ENCODE measurements around the gene MTHFR.

Gene MTHFR

GRCh38 chr1:11780380-11781147 lies 25.2 kb downstream of the MTHFR start:
- DNase-seq, result no peak

GRCh38 chr1:11779715-11780379 lies 25.9 kb downstream of the MTHFR start:
- DNase-seq, result no peak

- DNase-seq, result no peak
These were observed 26.7 kb downstream of the MTHFR start for GRCh38 chr1:11778844-11779623.

GRCh38 chr1:11778336-11778735 lies 27.4 kb downstream of the MTHFR start:
- no peak for DNase-seq

GRCh38 chr1:11777658-11778322 lies 28.0 kb downstream of the MTHFR start:
- no peak for DNase-seq

- DNase-seq, result no peak
These were observed 31.0 kb downstream of the MTHFR start for GRCh38 chr1:11774753-11775152.

- DNase-seq, result peak in 1 of 2 donors; percentile 9
These were observed 33.3 kb downstream of the MTHFR start for GRCh38 chr1:11772458-11772857.

- DNase-seq, result no peak
These were observed 34.2 kb downstream of the MTHFR start for GRCh38 chr1:11771481-11772043.

- DNase-seq, result no peak
These were observed 35.8 kb downstream of the MTHFR start for GRCh38 chr1:11770011-11770410.

- DNase-seq, result no peak
These were observed 36.5 kb downstream of the MTHFR start for GRCh38 chr1:11769274-11769673.

GRCh38 chr1:11768821-11769220 lies 36.9 kb downstream of the MTHFR start:
- no peak for DNase-seq

GRCh38 chr1:11767922-11768704 lies 37.7 kb downstream of the MTHFR start:
- DNase-seq, result no peak

- DNase-seq, result no peak
These were observed 39.4 kb downstream of the MTHFR start for GRCh38 chr1:11766429-11766776.

GRCh38 chr1:11765661-11766428 lies 39.9 kb downstream of the MTHFR start:
- no peak for DNase-seq

- DNase-seq, result no peak
These were observed 41.2 kb downstream of the MTHFR start for GRCh38 chr1:11764519-11764918.

- DNase-seq, result no peak
These were observed 41.6 kb downstream of the MTHFR start for GRCh38 chr1:11764115-11764514.

- DNase-seq, result no peak
These were observed 43.8 kb downstream of the MTHFR start, which contains the start of gene C1orf167 for GRCh38 chr1:11761988-11762406. Gene C1orf167 (plus strand): TSS chr1:11762193. CDS start chr1:11764401, 2,208 bp downstream.

GRCh38 chr1:11761285-11761684 lies 44.5 kb downstream of the MTHFR start:
- no peak for DNase-seq

- DNase-seq, result no peak
These were observed 46.0 kb downstream of the MTHFR start for GRCh38 chr1:11759791-11760190.

- no peak for DNase-seq
These were observed 48.7 kb downstream of the MTHFR start for GRCh38 chr1:11757047-11757446.

- no peak for DNase-seq
These were observed 52.1 kb downstream of the MTHFR start for GRCh38 chr1:11753555-11754208.

Data from inflammatory macrophage treated with lipopolysaccharide for 1 hour (primary cell).